IPS-20b (cell line): ENCODE data around the gene CUX1.
"Not testable (repeated sequence)": the region's sequence is repeated elsewhere in the genome, so short reads cannot be mapped to it uniquely, and the experiment has no call there.

ENCODE experiments used
- H3K27ac ChIP-seq: one replicate; pipeline ENCODE4 v1.5.1; 2013; ENCODE audit warnings: low read length
- H3K27me3 ChIP-seq: 2 replicates; pipeline ENCODE4 v1.6.1; 2013; ENCODE audit warnings: mild to moderate bottlenecking, low read length, inconsistent platforms; ENCODE audit not compliant: insufficient read depth
- H3K36me3 ChIP-seq: 2 replicates; pipeline ENCODE4 v1.6.1; 2013; ENCODE audit warnings: low read depth, mild to moderate bottlenecking, inconsistent platforms, low read length, moderate library complexity; ENCODE audit not compliant: insufficient read depth
- H3K4me1 ChIP-seq: 2 replicates; pipeline ENCODE4 v1.6.1; 2013; ENCODE audit warnings: mild to moderate bottlenecking, control low read depth, inconsistent platforms, low read length, moderate library complexity; ENCODE audit not compliant: insufficient read depth
- H3K4me3 ChIP-seq: 2 replicates; pipeline ENCODE4 v1.5.1; 2013; ENCODE audit warnings: mild to moderate bottlenecking, low read length, inconsistent platforms
- H3K9ac ChIP-seq: 2 replicates; pipeline ENCODE4 v1.6.1; 2013; ENCODE audit warnings: low read depth, mild to moderate bottlenecking, inconsistent platforms, low read length, moderate library complexity
- H3K9me3 ChIP-seq: 2 replicates; pipeline ENCODE4 v1.6.1; 2013; ENCODE audit warnings: mild to moderate bottlenecking, low read depth, low read length, inconsistent platforms; ENCODE audit not compliant: insufficient read depth

CUX1 gene

GRCh38 chr7:102180727-102181126 lies 363.3 kb downstream of the CUX1 start:
- Histone ChIP-seq H3K36me3 (peaks cover 40% of the 10 kb centered on the region), H3K9ac (no peak overlapping the region), H3K27ac (no peak overlapping the region), H3K27me3 (no peaks in the 10 kb centered on the region), H3K4me3 (no peak overlapping the region), H3K4me1 (no peaks in the 10 kb centered on the region), H3K9me3 (no peaks in the 10 kb centered on the region)

DNA sequence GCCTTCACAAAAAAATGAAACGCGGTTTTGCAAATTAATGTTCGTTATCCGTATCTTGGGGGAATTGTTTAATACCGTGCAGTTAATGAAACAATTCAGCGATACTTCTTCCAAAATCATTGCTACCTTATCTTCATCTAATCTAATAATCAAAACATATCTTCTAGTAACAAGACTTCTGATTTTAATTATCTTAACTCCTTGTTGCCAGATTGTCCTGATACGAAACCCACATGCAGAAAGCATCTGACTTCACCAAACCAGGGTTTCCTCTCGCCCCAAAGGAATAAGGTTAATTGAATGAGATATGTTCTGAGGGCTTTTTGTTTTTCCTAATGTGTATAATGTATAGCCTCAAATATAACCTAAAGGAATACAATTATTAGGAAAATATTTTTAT lies 364.1 kb downstream of the CUX1 start:
- Histone ChIP-seq H3K36me3 (peaks cover 45% of the 10 kb centered on the region), H3K9ac (no peak overlapping the region), H3K27me3 (no peaks in the 10 kb centered on the region), H3K9me3 (no peaks in the 10 kb centered on the region), H3K27ac (no peak overlapping the region), H3K4me3 (no peak overlapping the region), H3K4me1 (no peaks in the 10 kb centered on the region)

GRCh38 chr7:102182016-102182415 lies 364.6 kb downstream of the CUX1 start:
- Histone ChIP-seq H3K27me3 (no peaks in the 10 kb centered on the region), H3K4me1 (no peaks in the 10 kb centered on the region), H3K4me3 (no peak overlapping the region), H3K9me3 (no peaks in the 10 kb centered on the region), H3K36me3 (peaks cover 45% of the 10 kb centered on the region), H3K9ac (no peak overlapping the region), H3K27ac (no peak overlapping the region)

DNA sequence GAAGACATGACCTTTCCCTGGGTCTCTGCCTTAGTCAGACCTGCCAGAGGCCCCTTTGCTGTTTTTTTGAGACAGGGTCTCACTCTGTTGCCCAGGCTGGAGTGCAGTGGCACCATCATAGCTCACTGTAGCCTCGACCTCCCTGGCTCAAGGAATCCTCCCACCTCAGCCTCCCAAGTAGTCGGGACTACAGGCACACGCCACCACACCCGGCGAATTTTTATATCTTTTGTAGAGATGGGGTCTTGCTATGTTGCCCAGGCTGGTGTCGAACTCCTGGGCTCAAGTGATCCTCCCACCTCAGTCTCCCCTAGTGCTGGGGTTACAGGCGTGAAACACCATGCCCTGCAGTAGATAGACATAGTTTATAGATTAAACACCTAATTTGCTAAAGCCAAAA lies 366.4 kb downstream of the CUX1 start:
- not testable (repeated sequence) for H3K9ac ChIP-seq, H3K9me3 ChIP-seq, H3K4me3 ChIP-seq, H3K27me3 ChIP-seq, H3K27ac ChIP-seq, H3K4me1 ChIP-seq
- peaks cover 43% of the 10 kb centered on the region for H3K36me3 ChIP-seq

DNA sequence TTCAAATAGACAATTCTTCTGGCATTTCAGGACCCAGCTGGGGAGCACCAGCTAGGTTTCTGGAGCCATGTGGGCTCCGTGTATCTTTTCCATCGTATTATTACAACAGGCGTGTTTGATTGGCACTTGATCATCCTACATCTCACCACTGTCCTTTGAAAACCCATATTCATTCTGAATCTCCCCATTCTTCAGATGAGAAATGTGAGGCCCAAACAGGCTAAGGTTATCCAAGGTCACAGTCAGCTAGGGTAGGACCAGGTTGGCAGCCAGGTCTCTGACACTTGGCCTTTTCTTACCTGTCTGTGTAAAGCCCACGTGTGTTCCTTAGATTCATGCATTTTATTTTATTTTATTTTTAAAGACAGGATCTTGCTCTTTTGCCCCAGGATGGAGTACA lies 366.9 kb downstream of the CUX1 start:
- H3K9ac ChIP-seq, result no peak overlapping the region
- no peak overlapping the region for H3K4me3 ChIP-seq
- H3K27ac ChIP-seq, result no peak overlapping the region
- no peaks in the 10 kb centered on the region for H3K9me3 ChIP-seq
- H3K36me3 ChIP-seq, result peaks cover 42% of the 10 kb centered on the region
- H3K27me3 ChIP-seq, result no peaks in the 10 kb centered on the region
- H3K4me1 ChIP-seq, result no peaks in the 10 kb centered on the region

GRCh38 chr7:102185796-102186195 lies 368.4 kb downstream of the CUX1 start:
- Histone ChIP-seq H3K4me1 (peaks cover 6% of the 10 kb centered on the region; the same call in 1 of the 2 replicates), H3K36me3 (peaks cover 48% of the 10 kb centered on the region), H3K27ac (no peak overlapping the region), H3K4me3 (no peak overlapping the region), H3K27me3 (no peaks in the 10 kb centered on the region), H3K9ac (no peak overlapping the region), H3K9me3 (no peaks in the 10 kb centered on the region)

DNA sequence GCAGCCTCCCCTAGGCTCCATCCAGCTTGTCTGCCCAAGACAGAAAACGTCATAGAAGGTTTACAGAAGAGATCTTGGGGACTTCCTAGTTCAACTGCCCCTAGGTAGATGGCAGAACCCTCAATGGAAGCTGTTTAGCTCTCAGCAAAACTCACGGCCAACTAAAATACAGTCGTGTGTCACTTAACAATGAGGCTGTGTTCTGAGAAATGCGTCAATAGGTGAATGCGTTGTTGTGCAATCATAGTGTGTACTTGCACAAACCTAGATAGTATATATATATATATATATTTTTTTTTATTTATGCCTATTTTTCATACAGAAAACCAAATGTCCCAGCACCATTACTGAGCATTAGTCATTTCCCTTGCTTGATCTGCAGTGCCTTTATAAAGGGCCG lies 368.9 kb downstream of the CUX1 start:
- Histone ChIP-seq H3K9me3 (no peaks in the 10 kb centered on the region), H3K27ac (no peak overlapping the region), H3K27me3 (no peaks in the 10 kb centered on the region), H3K9ac (no peak overlapping the region), H3K4me1 (peaks cover 8% of the 10 kb centered on the region; the same call in 1 of the 2 replicates), H3K4me3 (no peak overlapping the region), H3K36me3 (peaks cover 44% of the 10 kb centered on the region)

- Histone ChIP-seq H3K4me3 (no peak overlapping the region), H3K27ac (no peak overlapping the region), H3K36me3 (peaks cover 58% of the 10 kb centered on the region), H3K27me3 (no peaks in the 10 kb centered on the region), H3K9me3 (no peaks in the 10 kb centered on the region), H3K9ac (no peak overlapping the region), H3K4me1 (peaks cover 8% of the 10 kb centered on the region; the same call in 1 of the 2 replicates)
These were observed 371.3 kb downstream of the CUX1 start for GRCh38 chr7:102188746-102189145.

GRCh38 chr7:102189756-102190155 lies 372.3 kb downstream of the CUX1 start:
- no peaks in the 10 kb centered on the region for H3K9me3 ChIP-seq
- no peak overlapping the region for H3K9ac ChIP-seq
- H3K36me3 ChIP-seq, result peaks cover 68% of the 10 kb centered on the region
- peak overlapping the region; percentile 58 for H3K27ac ChIP-seq
- no peaks in the 10 kb centered on the region for H3K27me3 ChIP-seq
- H3K4me1 ChIP-seq, result peaks cover 8% of the 10 kb centered on the region; the same call in 1 of the 2 replicates
- no peak overlapping the region for H3K4me3 ChIP-seq

- Histone ChIP-seq H3K36me3 (peaks cover 68% of the 10 kb centered on the region), H3K4me1 (peaks cover 8% of the 10 kb centered on the region; the same call in 1 of the 2 replicates), H3K9ac (peak overlapping the region; percentile 61), H3K27me3 (no peaks in the 10 kb centered on the region), H3K9me3 (no peaks in the 10 kb centered on the region), H3K27ac (peak overlapping the region; percentile 58), H3K4me3 (peak overlapping the region; percentile 14; the same call in 1 of the 2 replicates)
These were observed 373.4 kb downstream of the CUX1 start for GRCh38 chr7:102190776-102191350.

DNA sequence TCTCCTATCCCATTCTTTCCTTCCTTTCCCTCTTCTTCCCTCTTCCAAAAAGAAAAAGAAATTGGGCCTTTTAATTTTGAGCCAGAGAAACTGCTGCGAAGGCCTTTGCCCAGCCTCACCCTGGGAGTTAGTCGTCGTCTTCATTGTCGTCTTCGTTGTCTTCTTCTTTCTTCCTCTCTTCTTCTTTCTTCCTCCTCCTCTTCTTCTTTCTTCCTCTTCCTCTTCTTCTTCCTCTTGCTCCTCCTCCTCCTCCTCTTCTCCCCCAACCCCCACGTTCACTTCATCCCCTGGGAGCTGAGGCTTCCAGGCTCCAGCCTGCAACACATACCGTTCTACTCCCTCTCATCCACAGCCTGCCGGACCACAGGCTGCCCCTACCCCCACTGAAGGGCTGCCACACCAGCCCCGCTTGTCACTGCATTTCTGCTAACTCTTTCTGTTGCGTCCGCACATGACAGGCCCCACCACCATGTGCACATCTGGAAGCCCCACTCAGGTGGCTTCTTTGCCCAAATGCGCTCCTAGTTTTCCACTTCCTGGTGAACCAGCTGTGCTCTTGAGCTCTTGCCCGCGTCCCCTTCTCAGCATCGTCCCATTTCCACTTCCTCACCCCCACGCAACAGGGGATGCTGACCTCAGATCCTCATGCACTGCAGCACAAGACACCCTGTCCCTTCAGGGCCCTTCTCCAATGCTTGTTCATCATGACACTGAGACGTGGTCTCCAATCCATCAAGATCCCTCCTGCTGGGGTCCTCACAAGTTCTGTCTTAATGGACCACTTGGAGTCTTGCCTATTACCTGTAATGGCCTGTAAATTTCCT lies 374.3 kb downstream of the CUX1 start:
- peaks cover 8% of the 10 kb centered on the region; the same call in 1 of the 2 replicates for H3K4me1 ChIP-seq
- no peaks in the 10 kb centered on the region for H3K9me3 ChIP-seq
- H3K27ac ChIP-seq, result no peak overlapping the region
- peaks cover 72% of the 10 kb centered on the region for H3K36me3 ChIP-seq
- H3K4me3 ChIP-seq, result no peak overlapping the region
- H3K9ac ChIP-seq, result no peak overlapping the region
- H3K27me3 ChIP-seq, result no peaks in the 10 kb centered on the region

DNA sequence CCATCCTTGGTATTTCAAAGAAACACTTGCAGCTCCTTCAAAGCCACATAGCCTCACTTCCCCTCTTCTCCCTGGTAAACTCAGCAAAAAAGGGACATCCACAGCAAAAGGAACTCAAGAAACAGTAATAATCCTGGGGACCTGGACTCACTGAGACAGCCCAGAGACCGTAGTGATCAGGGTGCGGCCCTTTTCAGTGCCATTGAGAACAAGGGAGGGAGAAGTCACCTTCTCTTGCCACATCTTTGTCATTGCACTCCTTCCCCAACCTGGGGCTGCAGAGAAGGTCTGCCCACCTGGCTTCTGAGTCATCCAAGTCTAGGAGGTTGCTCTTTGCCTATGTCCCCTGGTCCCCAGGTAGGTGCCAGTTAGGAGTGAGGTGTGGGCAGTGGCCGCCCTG lies 375.4 kb downstream of the CUX1 start:
- no peak overlapping the region for H3K4me3 ChIP-seq
- H3K9ac ChIP-seq, result no peak overlapping the region
- H3K36me3 ChIP-seq, result peaks cover 82% of the 10 kb centered on the region
- H3K27ac ChIP-seq, result no peak overlapping the region
- H3K4me1 ChIP-seq, result peaks cover 8% of the 10 kb centered on the region; the same call in 1 of the 2 replicates
- H3K9me3 ChIP-seq, result no peaks in the 10 kb centered on the region
- no peaks in the 10 kb centered on the region for H3K27me3 ChIP-seq
